HCT116 (cell line): ENCODE results near the gene DRAM1. TPM values are rescaled to one million over a fixed set of nuclear protein-coding genes. Genes with fewer than 3 reads are reported as not detected.

Experiments
- ATAC-seq: fragments of 200-7000 bp; cut with Tn5 transposase; 2 replicates; pipeline ENCODE4 v1.9.1; 2020; ENCODE audit warnings: mild to moderate bottlenecking, moderate library complexity
- BruUV-seq: library from RNA; stranded (reverse); fragments of 400-500 nt; replicated peaks from 2 replicates; lab custom pipeline; 2021; lab: Mats Ljungman, UMichigan
- CTCF ChIA-PET: fragments of 300-600 bp; sonication (Branson Sonifier 250); formaldehyde crosslinking; loops from one replicate; lab custom pipeline; 2021; ENCODE audit warnings: antibody characterized with exemption; lab: Charles Lee
- POLR2A ChIA-PET: fragments of 300-600, 350-600 bp; sonication (Branson Sonifier 250); formaldehyde crosslinking; loops from one replicate; lab custom pipeline; 2021; ENCODE audit warnings: antibody characterized with exemption; lab: Charles Lee
- RAD21 ChIA-PET, 2 experiments: fragments of 300-600 bp; sonication (Branson Sonifier 250); formaldehyde crosslinking; loops; one replicate each; lab custom pipeline; 2023; ENCODE audit warnings: low total read pairs in 2 of 2; ENCODE audit not compliant: uncharacterized antibody in 2 of 2, unreplicated experiment in 2 of 2, low non-redundant PET in 1 of 2; lab: Charles Lee
- DNase-seq: peaks from one replicate; pipeline ENCODE4 v3.0.0-alpha.2; 2010; ENCODE audit warnings: low read depth, low spot score
- H2AFZ ChIP-seq: fragments of 200-600 bp; shearing (Covaris generic), sonication (generic); 2 replicates; pipeline ENCODE4 v1.6.1; 2017; ENCODE audit warnings: low read depth, mixed run types, mixed read lengths, antibody characterized with exemption, low read length; ENCODE audit not compliant: poor library complexity, severe bottlenecking
- H3K27ac ChIP-seq: 2 replicates; pipeline ENCODE4 v1.5.1; 2012; ENCODE audit warnings: low read depth, low read length
- H3K27me3 ChIP-seq: fragments of 200-600 bp; sonication (generic); 2 replicates; pipeline ENCODE4 v1.6.1; 2016; ENCODE audit warnings: mixed run types, low read length, mixed read lengths; ENCODE audit not compliant: insufficient read depth
- H3K36me3 ChIP-seq, 2 experiments: fragments of 200-500 bp in 1 of 2; fragments of 200-600 bp in 1 of 2; sonication (Bioruptor generic) in 1 of 2; sonication (generic) in 1 of 2; 2 replicates each; pipeline versions ENCODE4 v1.5.1 to v1.6.1; 2014 to 2016; ENCODE audit warnings: low read length in 2 of 2, inconsistent platforms in 1 of 2, mixed read lengths in 1 of 2, mixed run types in 1 of 2; ENCODE audit not compliant: insufficient read depth in 2 of 2, control insufficient read depth in 1 of 2
- H3K4me1 ChIP-seq, 2 experiments: fragments of 200-600 bp in 1 of 2; sonication (generic) in 1 of 2; 2 replicates each; pipeline versions ENCODE4 v1.5.1 to v1.6.1; 2012 to 2017; ENCODE audit warnings: low read length in 2 of 2, inconsistent platforms in 1 of 2, mild to moderate bottlenecking in 1 of 2, mixed read lengths in 1 of 2, mixed run types in 1 of 2, moderate library complexity in 1 of 2; ENCODE audit not compliant: insufficient read depth in 2 of 2, control insufficient read depth in 1 of 2
- H3K4me2 ChIP-seq: fragments of 200-600 bp; sonication (generic); 2 replicates; pipeline ENCODE4 v1.6.1; 2017; ENCODE audit warnings: mixed run types, low read length, mixed read lengths
- H3K4me3 ChIP-seq, 2 experiments: fragments of 200-600 bp in 1 of 2; sonication (generic) in 1 of 2; replicated peaks in 1 of 2; 2 replicates each; pipeline ENCODE4 v1.5.1; 2011 to 2016; ENCODE audit warnings: low read length in 2 of 2, control low read depth in 1 of 2, low read depth in 1 of 2, mild to moderate bottlenecking in 1 of 2, mixed read lengths in 1 of 2, mixed run types in 1 of 2
- H3K79me2 ChIP-seq: fragments of 200-600 bp; sonication (generic); 2 replicates; pipeline ENCODE4 v1.6.1; 2017; ENCODE audit warnings: mild to moderate bottlenecking, mixed run types, low read length, moderate library complexity, mixed read lengths; ENCODE audit not compliant: insufficient read depth
- H3K9ac ChIP-seq: fragments of 200-600 bp; sonication (generic); 2 replicates; pipeline ENCODE4 v1.6.1; 2016; ENCODE audit warnings: low read length, mixed read lengths
- H3K9me2 ChIP-seq: fragments of 200-600 bp; sonication (generic), shearing (Covaris generic); 2 replicates; pipeline ENCODE4 v1.6.1; 2017; ENCODE audit warnings: mixed run types, mild to moderate bottlenecking, moderate library complexity; ENCODE audit not compliant: insufficient read depth
- H3K9me3 ChIP-seq, 2 experiments: fragments of 200-500 bp in 1 of 2; fragments of 200-600 bp in 1 of 2; sonication (Bioruptor generic) in 1 of 2; sonication (generic) in 1 of 2; 2 replicates each; pipeline ENCODE4 v1.6.1; 2014 to 2017; ENCODE audit warnings: low read length in 2 of 2, mixed read lengths in 2 of 2, inconsistent platforms in 1 of 2, low read depth in 1 of 2, mild to moderate bottlenecking in 1 of 2, mixed run types in 1 of 2, moderate library complexity in 1 of 2; ENCODE audit not compliant: control insufficient read depth in 1 of 2, insufficient read depth in 1 of 2
- H4K20me1 ChIP-seq: fragments of 200-600 bp; sonication (generic), shearing (Covaris generic); 2 replicates; pipeline ENCODE4 v1.6.1; 2017; ENCODE audit warnings: mixed run types, mild to moderate bottlenecking, moderate library complexity; ENCODE audit not compliant: insufficient read depth
- CBX3 ChIP-seq: IDR thresholded peaks from 2 replicates; pipeline ENCODE4 v1.6.1; 2012; ENCODE audit warnings: low read depth
- CEBPB ChIP-seq: IDR thresholded peaks from 2 replicates; pipeline ENCODE4 v1.6.1; 2012; ENCODE audit warnings: low read depth
- ELF1 ChIP-seq: IDR thresholded peaks from 2 replicates; pipeline ENCODE4 v1.6.1; 2012; ENCODE audit warnings: low read depth, borderline replicate concordance
- EZH2phosphoT487 ChIP-seq: fragments of 200-600 bp; IDR thresholded peaks from 2 replicates; pipeline ENCODE4 v1.6.1; 2018; ENCODE audit warnings: antibody characterized with exemption, borderline replicate concordance
- FOSL1 ChIP-seq: IDR thresholded peaks from 2 replicates; pipeline ENCODE4 v1.6.1; 2012; ENCODE audit warnings: low read depth
- JUND ChIP-seq: IDR thresholded peaks from 2 replicates; pipeline ENCODE4 v1.6.1; 2012
- POLR2A ChIP-seq: IDR thresholded peaks from 2 replicates; pipeline ENCODE4 v1.7.0; 2011; ENCODE audit warnings: borderline replicate concordance; ENCODE audit not compliant: insufficient read depth, insufficient read length; ENCODE audit errors: extremely low read depth
- POLR2AphosphoS5 ChIP-seq: IDR thresholded peaks from 2 replicates; pipeline ENCODE4 v1.6.1; 2011; ENCODE audit warnings: mild to moderate bottlenecking, low read depth, low read length, moderate library complexity
- RAD21 ChIP-seq: IDR thresholded peaks from 2 replicates; pipeline ENCODE4 v1.6.1; 2012; ENCODE audit warnings: low read depth, mild to moderate bottlenecking
- SP1 ChIP-seq: IDR thresholded peaks from 2 replicates; pipeline ENCODE4 v1.6.1; 2012; ENCODE audit warnings: low read depth
- SRF ChIP-seq: IDR thresholded peaks from 2 replicates; pipeline ENCODE4 v1.6.1; 2012; ENCODE audit warnings: low read depth
- TCF7L2 ChIP-seq: IDR thresholded peaks from 2 replicates; pipeline ENCODE4 v1.7.0; 2011; ENCODE audit warnings: borderline replicate concordance, inconsistent platforms; ENCODE audit not compliant: insufficient read depth, insufficient read length; ENCODE audit errors: extremely low read depth
- ZFX ChIP-seq: fragments of 450-650 bp; IDR thresholded peaks from 2 replicates; pipeline ENCODE4 v1.6.1; 2017
- ZNF274 ChIP-seq: fragments of 200-500 bp; sonication (Bioruptor generic); IDR thresholded peaks from 2 replicates; pipeline ENCODE4 v1.6.1; 2014; ENCODE audit warnings: mild to moderate bottlenecking, low read depth, low read length, inconsistent platforms
- intact Hi-C: fragments of 100-400 bp; cut with micrococcal nuclease; formaldehyde crosslinking; loops from 2 replicates; pipeline ENCODE4 v1.10.0; 2022
- total RNA-seq: library from RNA; stranded (reverse); gene quantifications from one replicate; pipeline ENCODE4 v1.2.1, GENCODE V29; 2021; ENCODE audit not compliant: unreplicated experiment
- TF ChIP-seq, protein P1 (sequence below): IDR thresholded peaks from 2 replicates; pipeline ENCODE4 v1.6.1; 2012
- TF ChIP-seq, protein P2 (sequence below): IDR thresholded peaks from 2 replicates; pipeline ENCODE4 v1.6.1; 2012; ENCODE audit warnings: low read depth
- TF ChIP-seq, protein P3 (sequence below): IDR thresholded peaks from 2 replicates; pipeline ENCODE4 v1.6.1; 2011; ENCODE audit warnings: mild to moderate bottlenecking, low read length, moderate library complexity; ENCODE audit not compliant: insufficient replicate concordance; ENCODE audit errors: extremely low read depth
- TF ChIP-seq, protein P4 (sequence below): IDR thresholded peaks from 2 replicates; pipeline ENCODE4 v1.6.1; 2012

DRAM1 gene
- total RNA-seq, 1 experiment from 2014 or later, result 20.3 TPM

DNA sequence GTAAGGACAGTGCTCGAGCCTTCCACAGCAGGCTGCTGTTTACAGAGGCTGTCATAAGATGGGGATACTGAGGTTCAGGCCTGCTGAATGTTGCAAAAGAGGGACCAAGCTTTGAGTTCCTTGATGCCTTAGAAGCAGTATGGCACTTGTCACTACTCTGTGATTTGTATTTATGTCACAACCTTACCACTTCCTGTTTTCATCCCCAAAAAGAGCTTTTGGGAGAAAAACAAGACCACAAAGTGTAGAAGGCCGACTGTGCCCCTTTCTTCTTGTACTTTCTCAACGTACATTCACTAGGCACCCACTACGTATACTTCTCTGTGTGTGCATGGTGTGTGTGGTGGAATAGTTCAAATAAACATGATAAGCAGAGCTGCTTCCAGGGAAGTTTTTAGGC lies 90.1 kb downstream of the DRAM1 start:
- Histone ChIP-seq H3K79me2 (no peaks in the 10 kb centered on the region), H3K4me3 (no peak overlapping the region), H3K9ac (no peak overlapping the region), H3K4me1 (no peaks in the 10 kb centered on the region), H3K27me3 (no peaks in the 10 kb centered on the region), H4K20me1 (no peaks in the 10 kb centered on the region), H2AFZ (no peak overlapping the region), H3K9me3 (no peaks in the 10 kb centered on the region), H3K36me3 (no peaks in the 10 kb centered on the region), H3K4me2 (no peak overlapping the region), H3K9me2 (no peaks in the 10 kb centered on the region), H3K27ac (no peak overlapping the region)
- no TSS peak for BruUV-seq
- no peak for TF ChIP-seq CBX3
- no peak for TF ChIP-seq ELF1
- TF ChIP-seq TCF7L2, result no peak
- no peak for TF ChIP-seq JUND
- TF ChIP-seq SP1, result no peak
- TF ChIP-seq EZH2phosphoT487, result no peak
- TF ChIP-seq, protein P1, sequence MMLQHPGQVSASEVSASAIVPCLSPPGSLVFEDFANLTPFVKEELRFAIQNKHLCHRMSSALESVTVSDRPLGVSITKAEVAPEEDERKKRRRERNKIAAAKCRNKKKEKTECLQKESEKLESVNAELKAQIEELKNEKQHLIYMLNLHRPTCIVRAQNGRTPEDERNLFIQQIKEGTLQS, result no peak
- TF ChIP-seq ZNF274, result no peak
- TF ChIP-seq RAD21, result no peak
- TF ChIP-seq CEBPB, result no peak
- intact Hi-C loops, result no loop called here
- ATAC-seq (no peak), DNase-seq (no peak)
- ChIA-PET RAD21 (no interaction called here), CTCF (no interaction called here), POLR2A (no interaction called here)

DNA sequence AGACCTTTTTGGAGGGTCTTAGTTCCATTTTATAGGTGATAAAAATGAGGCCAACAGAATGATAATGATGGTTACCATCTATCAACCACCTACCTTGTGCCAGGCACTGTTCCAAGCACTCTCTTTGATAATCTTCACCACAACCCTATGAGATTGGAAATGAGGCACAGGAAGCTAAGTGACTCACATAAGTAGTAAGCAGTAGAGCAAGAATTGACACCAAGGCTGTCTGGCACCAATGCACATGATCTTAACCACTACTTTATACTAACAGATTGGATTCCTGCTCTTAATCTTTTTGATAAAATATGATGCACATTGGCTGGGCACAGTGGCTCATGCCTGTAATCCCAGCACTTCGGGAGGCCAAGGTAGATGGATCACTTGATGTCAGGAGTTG lies 91.4 kb downstream of the DRAM1 start:
- no peak for ATAC-seq
- Histone ChIP-seq H3K9me3 (no peaks in the 10 kb centered on the region), H3K4me2 (no peak overlapping the region), H3K36me3 (no peaks in the 10 kb centered on the region), H4K20me1 (no peaks in the 10 kb centered on the region), H3K79me2 (no peaks in the 10 kb centered on the region), H3K4me1 (no peaks in the 10 kb centered on the region), H3K9me2 (no peaks in the 10 kb centered on the region), H3K27ac (no peak overlapping the region), H3K4me3 (no peak overlapping the region), H3K27me3 (no peaks in the 10 kb centered on the region), H2AFZ (no peak overlapping the region), H3K9ac (no peak overlapping the region)
- ChIA-PET CTCF (no interaction called here), POLR2A (no interaction called here), RAD21 (no interaction called here)
- DNase-seq, result no peak
- intact Hi-C loops, result no loop called here
- no TSS peak for BruUV-seq
- TF ChIP-seq SRF, result no peak
- no peak for TF ChIP-seq CBX3
- no peak for TF ChIP-seq ZFX
- no peak for TF ChIP-seq ZNF274
- TF ChIP-seq, protein P2, sequence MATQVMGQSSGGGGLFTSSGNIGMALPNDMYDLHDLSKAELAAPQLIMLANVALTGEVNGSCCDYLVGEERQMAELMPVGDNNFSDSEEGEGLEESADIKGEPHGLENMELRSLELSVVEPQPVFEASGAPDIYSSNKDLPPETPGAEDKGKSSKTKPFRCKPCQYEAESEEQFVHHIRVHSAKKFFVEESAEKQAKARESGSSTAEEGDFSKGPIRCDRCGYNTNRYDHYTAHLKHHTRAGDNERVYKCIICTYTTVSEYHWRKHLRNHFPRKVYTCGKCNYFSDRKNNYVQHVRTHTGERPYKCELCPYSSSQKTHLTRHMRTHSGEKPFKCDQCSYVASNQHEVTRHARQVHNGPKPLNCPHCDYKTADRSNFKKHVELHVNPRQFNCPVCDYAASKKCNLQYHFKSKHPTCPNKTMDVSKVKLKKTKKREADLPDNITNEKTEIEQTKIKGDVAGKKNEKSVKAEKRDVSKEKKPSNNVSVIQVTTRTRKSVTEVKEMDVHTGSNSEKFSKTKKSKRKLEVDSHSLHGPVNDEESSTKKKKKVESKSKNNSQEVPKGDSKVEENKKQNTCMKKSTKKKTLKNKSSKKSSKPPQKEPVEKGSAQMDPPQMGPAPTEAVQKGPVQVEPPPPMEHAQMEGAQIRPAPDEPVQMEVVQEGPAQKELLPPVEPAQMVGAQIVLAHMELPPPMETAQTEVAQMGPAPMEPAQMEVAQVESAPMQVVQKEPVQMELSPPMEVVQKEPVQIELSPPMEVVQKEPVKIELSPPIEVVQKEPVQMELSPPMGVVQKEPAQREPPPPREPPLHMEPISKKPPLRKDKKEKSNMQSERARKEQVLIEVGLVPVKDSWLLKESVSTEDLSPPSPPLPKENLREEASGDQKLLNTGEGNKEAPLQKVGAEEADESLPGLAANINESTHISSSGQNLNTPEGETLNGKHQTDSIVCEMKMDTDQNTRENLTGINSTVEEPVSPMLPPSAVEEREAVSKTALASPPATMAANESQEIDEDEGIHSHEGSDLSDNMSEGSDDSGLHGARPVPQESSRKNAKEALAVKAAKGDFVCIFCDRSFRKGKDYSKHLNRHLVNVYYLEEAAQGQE, result no peak
- no peak for TF ChIP-seq JUND
- no peak for TF ChIP-seq POLR2A
- no peak for TF ChIP-seq TCF7L2
- no peak for TF ChIP-seq FOSL1
- no peak for TF ChIP-seq POLR2AphosphoS5
- TF ChIP-seq, protein P3, sequence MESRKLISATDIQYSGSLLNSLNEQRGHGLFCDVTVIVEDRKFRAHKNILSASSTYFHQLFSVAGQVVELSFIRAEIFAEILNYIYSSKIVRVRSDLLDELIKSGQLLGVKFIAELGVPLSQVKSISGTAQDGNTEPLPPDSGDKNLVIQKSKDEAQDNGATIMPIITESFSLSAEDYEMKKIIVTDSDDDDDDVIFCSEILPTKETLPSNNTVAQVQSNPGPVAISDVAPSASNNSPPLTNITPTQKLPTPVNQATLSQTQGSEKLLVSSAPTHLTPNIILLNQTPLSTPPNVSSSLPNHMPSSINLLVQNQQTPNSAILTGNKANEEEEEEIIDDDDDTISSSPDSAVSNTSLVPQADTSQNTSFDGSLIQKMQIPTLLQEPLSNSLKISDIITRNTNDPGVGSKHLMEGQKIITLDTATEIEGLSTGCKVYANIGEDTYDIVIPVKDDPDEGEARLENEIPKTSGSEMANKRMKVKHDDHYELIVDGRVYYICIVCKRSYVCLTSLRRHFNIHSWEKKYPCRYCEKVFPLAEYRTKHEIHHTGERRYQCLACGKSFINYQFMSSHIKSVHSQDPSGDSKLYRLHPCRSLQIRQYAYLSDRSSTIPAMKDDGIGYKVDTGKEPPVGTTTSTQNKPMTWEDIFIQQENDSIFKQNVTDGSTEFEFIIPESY, result no peak
- TF ChIP-seq, protein P4, sequence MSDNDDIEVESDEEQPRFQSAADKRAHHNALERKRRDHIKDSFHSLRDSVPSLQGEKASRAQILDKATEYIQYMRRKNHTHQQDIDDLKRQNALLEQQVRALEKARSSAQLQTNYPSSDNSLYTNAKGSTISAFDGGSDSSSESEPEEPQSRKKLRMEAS, result no peak
